ENCODE results near the gene PRPF38A.

Gene PRPF38A

DNA sequence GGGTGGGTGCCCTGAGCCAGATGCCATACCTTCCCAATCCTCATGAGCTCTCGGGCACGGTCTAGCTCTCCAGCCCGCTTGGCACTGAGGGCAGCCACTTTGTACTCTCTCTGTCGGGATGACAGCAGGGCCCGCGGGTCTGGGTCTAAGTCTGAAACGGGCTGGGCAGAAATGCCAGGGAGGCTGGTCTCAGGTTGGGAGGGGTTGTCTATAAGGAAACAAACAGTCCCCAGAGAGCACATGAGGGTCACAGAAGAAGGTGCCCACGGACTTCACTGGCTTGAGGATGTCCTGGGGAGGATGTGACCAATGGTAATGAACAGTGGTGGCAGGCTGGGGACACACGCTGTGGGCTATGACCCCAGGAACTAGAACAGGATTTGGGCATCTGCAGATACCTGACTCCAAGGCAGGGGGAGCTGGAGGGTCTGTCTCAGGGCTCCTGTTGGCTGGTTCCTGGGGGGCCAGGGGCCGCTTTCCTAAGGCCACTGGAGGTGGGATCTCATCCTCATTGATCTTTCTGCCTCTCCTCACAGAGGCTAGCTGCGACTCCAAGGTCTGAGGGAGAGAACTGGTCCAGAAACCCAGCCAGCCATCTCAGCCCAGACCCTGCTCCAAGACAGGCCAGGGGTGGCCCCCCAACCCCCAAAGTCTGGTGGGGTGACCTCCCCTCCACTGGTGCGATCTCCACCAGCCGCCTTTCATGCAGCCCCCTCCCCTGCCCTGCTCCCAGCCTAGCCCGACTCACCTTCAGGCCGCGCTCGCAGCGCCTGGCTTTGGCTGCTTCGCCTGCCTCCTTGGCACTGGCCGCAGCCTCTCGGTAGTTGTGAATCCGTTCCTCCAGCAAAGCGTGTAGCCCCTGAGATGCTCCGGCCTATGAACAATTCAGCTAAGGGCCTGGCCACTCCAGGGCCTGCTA, 44.5 kb upstream of the PRPF38A start:
- Histone ChIP-seq H3K27ac (no peak overlapping the region), H3K4me3 (no peak overlapping the region)
- DNase-seq (ENCODE audit: low spot score): no peak
- TF ChIP-seq, protein P1, sequence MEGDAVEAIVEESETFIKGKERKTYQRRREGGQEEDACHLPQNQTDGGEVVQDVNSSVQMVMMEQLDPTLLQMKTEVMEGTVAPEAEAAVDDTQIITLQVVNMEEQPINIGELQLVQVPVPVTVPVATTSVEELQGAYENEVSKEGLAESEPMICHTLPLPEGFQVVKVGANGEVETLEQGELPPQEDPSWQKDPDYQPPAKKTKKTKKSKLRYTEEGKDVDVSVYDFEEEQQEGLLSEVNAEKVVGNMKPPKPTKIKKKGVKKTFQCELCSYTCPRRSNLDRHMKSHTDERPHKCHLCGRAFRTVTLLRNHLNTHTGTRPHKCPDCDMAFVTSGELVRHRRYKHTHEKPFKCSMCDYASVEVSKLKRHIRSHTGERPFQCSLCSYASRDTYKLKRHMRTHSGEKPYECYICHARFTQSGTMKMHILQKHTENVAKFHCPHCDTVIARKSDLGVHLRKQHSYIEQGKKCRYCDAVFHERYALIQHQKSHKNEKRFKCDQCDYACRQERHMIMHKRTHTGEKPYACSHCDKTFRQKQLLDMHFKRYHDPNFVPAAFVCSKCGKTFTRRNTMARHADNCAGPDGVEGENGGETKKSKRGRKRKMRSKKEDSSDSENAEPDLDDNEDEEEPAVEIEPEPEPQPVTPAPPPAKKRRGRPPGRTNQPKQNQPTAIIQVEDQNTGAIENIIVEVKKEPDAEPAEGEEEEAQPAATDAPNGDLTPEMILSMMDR (IDR thresholded peaks at IDR 0.05): no peak

DNA sequence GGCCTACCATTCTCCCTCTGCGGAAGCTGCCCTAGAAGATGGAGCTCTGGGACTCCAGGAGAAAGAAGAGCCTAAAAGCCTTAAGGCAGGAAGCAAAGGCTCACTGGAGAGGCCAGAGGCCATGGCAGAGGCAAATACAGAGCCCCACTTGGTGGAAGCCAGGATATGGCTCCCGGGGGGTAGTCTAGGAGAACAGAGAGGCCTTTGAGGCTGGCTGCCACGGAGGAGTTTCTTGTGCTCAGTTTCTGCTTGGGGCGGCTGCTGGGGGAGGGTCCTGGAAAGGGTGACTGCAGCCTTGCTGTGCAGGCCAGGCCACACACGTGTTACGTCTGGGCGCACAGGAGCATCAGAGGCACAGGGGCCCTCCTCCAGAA, 43.8 kb upstream of the PRPF38A start:
- Histone ChIP-seq H3K4me3 (no peak overlapping the region), H3K27ac (no peak overlapping the region)
- TF ChIP-seq, protein P1 (IDR thresholded peaks at IDR 0.05): no peak
- no peak for DNase-seq (ENCODE audit: low spot score)

DNA sequence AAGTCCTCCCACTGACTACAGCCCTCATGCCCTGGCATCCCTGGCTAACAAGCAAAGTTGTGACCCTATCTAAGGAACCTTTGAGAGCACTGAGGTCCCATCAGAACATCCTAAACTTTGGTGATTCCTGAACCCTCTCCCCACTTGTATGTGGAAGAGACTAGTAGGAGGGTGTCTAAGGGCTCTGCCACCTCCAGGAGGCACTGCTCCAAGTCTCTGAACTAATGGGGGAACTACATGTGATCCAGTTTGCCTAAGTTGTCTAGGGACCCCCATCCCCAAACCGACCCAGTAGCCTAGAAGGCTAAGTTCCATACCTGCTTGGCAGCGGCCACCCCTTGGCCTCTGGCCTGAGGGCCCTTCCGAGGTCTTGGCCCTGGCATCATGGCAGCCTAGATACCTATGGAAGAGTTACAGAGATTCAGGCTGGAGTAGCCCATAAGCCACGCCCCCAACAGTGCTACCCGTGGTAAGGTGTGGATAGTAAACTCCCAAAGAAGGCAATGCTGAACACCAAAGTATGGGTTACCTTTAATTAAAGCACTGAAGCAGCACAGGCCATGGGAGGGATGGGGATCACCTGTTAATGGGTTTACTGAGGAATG, 40.1 kb upstream of the PRPF38A start:
- TF ChIP-seq, protein P1 (IDR thresholded peaks at IDR 0.05): no peak
- Histone ChIP-seq H3K27ac (peak overlapping the region; percentile 92 to 98), H3K4me3 (peak overlapping the region; percentile 98)
- no peak for DNase-seq (ENCODE audit: low spot score)

DNA sequence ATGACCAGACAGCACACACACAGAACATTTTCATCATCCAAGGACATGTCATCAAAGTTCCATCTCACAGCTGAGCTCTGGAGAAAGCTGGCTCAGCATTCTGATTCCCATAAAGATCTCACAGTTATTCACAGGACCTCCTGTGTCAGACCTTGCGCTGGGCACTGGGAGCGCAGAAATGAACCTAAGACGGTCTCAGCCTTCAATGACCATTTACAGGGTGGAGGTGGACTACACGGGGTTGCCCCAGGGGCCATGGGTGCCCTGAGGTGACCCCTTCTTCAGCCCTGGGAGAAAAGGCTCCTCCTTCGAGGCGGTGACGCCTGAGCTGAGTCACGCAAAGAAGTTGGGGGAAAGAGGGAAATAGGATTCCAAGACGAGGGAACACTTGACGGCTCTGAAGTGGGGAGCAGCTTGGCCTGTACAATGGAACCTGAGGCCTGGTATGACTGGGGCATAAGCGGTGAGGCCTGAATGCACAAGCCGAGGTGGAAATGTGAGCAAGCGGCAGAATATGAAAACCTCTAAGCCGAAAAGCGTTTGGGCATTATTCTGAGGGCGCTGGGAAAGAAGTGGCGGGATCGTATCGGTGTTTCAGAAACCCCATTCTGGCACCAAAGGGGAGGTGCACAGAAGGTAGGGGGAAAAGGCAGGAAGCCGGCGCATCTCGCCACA, 39.2 kb upstream of the PRPF38A start:
- TF ChIP-seq, protein P1 (IDR thresholded peaks at IDR 0.05): no peak
- Histone ChIP-seq H3K27ac (peak overlapping the region; percentile 92 to 98), H3K4me3 (peak overlapping the region; percentile 98)
- DNase-seq (ENCODE audit: low spot score): peak; percentile 83

DNA sequence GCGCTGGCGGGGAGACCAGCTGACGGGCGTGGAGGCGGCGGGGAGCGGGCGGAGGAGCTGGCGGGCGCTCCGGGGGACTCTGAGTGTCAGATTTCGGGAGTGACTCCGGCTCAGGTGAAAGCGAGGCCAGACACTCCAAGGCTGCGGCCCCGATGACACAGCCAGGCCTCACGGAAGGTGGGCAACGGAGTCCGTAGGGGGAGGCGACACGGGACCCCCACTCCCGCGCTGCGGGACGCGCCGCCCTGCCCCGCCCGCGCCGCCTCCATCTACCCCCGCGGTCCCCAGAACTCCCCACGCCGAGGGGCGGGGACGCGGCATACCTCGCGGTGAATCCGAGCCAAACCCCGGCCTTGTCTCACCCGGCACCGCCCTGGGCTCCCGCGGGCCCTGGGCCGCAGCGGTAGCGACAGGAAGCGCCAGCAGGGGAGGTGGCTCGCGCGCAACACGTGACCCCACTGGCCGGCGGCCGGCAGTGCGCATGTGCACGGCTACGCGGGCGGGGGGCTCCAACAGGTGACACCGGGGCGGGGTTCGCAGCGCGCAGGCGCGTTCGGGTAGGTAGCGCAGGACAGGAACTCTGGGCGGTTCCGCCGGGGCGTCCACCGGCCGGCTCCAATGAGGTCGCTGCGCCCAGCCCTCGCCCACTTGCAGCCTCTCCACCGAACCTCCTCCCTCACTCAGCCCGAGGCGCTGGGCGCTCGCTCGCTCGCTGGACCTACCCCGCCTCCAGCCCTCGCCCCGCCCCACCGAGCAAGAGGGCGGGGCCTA, 38.5 kb upstream of the PRPF38A start, which contains the start of gene CC2D1B:
Gene CC2D1B, minus strand, starts transcription at position 460 of the 771 bp plus-strand sequence. CDS start 1,585 bp downstream, outside the sequence.
- H3K4me3 ChIP-seq: peak within 1 kb of the TSS; percentile 98
- H3K27ac ChIP-seq: peak within 1 kb of the TSS; percentile 92 to 98
- DNase-seq (ENCODE audit: low spot score): peak; percentile 99
- TF ChIP-seq, protein P1 (IDR thresholded peaks at IDR 0.05): no peak

DNA sequence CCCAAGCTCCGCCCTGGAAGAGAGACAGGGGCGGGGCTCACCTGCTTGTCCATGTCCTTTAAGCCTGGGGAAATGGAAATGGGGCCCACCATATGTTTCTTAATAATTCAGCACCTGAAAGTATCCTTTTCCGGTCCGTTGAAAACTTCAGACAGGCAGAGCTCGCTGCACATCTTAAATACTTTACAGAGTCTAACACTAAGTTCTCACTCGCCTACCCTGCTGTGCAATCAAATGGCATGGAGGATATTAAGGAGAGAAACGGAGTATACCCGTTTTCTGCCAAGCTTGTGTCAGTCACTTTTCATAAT, 37.9 kb upstream of the PRPF38A start:
- peak overlapping the region; percentile 98 for H3K4me3 ChIP-seq
- peak overlapping the region; percentile 92 to 98 for H3K27ac ChIP-seq
- no peak for DNase-seq (ENCODE audit: low spot score)
- TF ChIP-seq, protein P1 (IDR thresholded peaks at IDR 0.05): no peak
